Activated CD4-positive, alpha-beta memory T cell treated with anti-CD3 and anti-CD28 coated beads, Interleukin-2, amount 10 ng/mL, durations not matched to agents 7 days and 5 days (primary cell): ENCODE results near the gene TPRN. TPM values are rescaled to one million over a fixed set of nuclear protein-coding genes. Genes with fewer than 3 reads are reported as not detected.

Experiments
- CTCF ChIA-PET: fragments of 350-600 bp; sonication (Branson Sonifier 250); formaldehyde crosslinking; loops from one replicate; lab custom pipeline; 2021; ENCODE audit warnings: antibody characterized with exemption, inconsistent platforms; lab: Charles Lee
- POLR2A ChIA-PET: fragments of 350-600 bp; sonication (Branson Sonifier 250); formaldehyde crosslinking; loops from one replicate; lab custom pipeline; 2021; ENCODE audit warnings: antibody characterized with exemption; lab: Charles Lee
- DNase-seq: peaks from one replicate; pipeline ENCODE4 v3.0.0-alpha.2; 2020
- H3K27ac Mint-ChIP-seq: one replicate; pipeline ENCODE4 v1.8.0; 2021; ENCODE audit warnings: mild to moderate bottlenecking, mixed read lengths
- H3K27me3 Mint-ChIP-seq: one replicate; pipeline ENCODE4 v1.8.0; 2021; ENCODE audit warnings: mixed read lengths
- H3K36me3 Mint-ChIP-seq: one replicate; pipeline ENCODE4 v1.8.0; 2021; ENCODE audit warnings: low read depth, mixed read lengths
- H3K4me1 Mint-ChIP-seq: one replicate; pipeline ENCODE4 v1.8.0; 2021; ENCODE audit warnings: mixed read lengths
- H3K4me3 Mint-ChIP-seq: one replicate; pipeline ENCODE4 v1.8.0; 2021; ENCODE audit warnings: mild to moderate bottlenecking, mixed read lengths
- H3K9me3 Mint-ChIP-seq: one replicate; pipeline ENCODE4 v1.8.0; 2021; ENCODE audit warnings: mixed read lengths
- total RNA-seq, 2 experiments: library from RNA; stranded (reverse); gene quantifications; one replicate each; pipeline ENCODE4 v1.2.3, GENCODE V29; 2021

Gene TPRN
- total RNA-seq, 2 experiments from 2014 or later, result 8.5 to 9.4 TPM

DNA sequence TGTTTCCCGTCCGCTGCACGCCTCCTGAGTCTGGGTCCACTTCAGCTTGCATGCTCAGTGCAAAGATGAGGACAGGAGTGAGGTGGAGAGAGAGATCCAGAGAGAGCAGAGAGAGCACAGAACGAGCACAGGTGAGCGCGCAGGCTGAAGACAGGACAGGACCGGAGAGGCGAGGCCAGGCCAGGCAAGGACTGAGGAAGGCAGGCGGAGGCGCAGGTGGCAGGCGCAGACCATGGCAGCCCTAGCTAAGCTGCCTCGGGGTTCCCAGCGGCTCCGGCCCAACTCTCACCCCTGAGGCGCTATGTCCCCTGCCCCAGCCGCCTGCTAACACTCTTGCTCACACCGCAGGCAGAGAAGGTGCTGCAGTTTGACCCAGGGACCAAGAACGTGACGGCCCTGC is 51.9 kb downstream of the TPRN start:
- H3K27ac Mint-ChIP-seq, result no peak overlapping the region
- H3K4me1 Mint-ChIP-seq, result peaks cover 3% of the 10 kb centered on the region
- no peaks in the 10 kb centered on the region for H3K36me3 Mint-ChIP-seq
- H3K27me3 Mint-ChIP-seq, result no peaks in the 10 kb centered on the region
- no peaks in the 10 kb centered on the region for H3K9me3 Mint-ChIP-seq
- POLR2A ChIA-PET, result interaction anchor here (1.0 kb wide), 1 partner anchor 93 kb away, joined by 3 read pairs; no protein-coding TSS in a partner anchor
- CTCF ChIA-PET, result no interaction called here
- DNase-seq, result no peak
- H3K4me3 Mint-ChIP-seq, result no peak overlapping the region

GRCh38 chr9:137148242-137148641 is 52.3 kb downstream of the TPRN start:
- CTCF ChIA-PET, result no interaction called here
- no peaks in the 10 kb centered on the region for H3K36me3 Mint-ChIP-seq

DNA sequence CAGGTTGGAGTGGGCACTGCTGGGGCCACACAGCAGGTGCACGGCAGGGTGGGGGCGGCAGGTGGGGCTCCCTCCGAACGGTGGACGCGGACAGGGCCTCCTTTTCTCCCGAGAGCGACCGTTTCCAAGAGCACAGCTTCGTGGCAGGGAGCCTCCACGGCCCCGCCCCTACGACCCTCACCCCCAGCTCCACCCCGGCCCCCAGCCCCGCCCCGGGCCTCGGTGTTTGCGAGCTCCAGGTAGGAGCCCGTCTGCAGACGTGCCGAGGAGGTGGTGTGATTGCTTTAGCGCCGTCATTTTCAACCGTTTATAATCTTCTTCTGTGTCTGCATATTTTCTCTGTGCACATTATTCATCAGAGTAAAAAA is 52.8 kb downstream of the TPRN start:
- POLR2A ChIA-PET, result no interaction called here
- no peak overlapping the region for H3K27ac Mint-ChIP-seq
- no peaks in the 10 kb centered on the region for H3K36me3 Mint-ChIP-seq
- H3K4me3 Mint-ChIP-seq, result no peak overlapping the region
- no peak for DNase-seq
- H3K9me3 Mint-ChIP-seq, result no peaks in the 10 kb centered on the region
- H3K27me3 Mint-ChIP-seq, result no peaks in the 10 kb centered on the region
- peaks cover 3% of the 10 kb centered on the region for H3K4me1 Mint-ChIP-seq
- CTCF ChIA-PET, result no interaction called here

More at GRCh38 chr9:137148242-137148641, 52.3 kb downstream of the TPRN start:
- Mint-ChIP-seq H3K27me3 (no peaks in the 10 kb centered on the region), H3K9me3 (no peaks in the 10 kb centered on the region), H3K4me3 (no peak overlapping the region), H3K27ac (no peak overlapping the region), H3K4me1 (peaks cover 3% of the 10 kb centered on the region)
- POLR2A ChIA-PET, result no interaction called here
- no peak for DNase-seq

DNA sequence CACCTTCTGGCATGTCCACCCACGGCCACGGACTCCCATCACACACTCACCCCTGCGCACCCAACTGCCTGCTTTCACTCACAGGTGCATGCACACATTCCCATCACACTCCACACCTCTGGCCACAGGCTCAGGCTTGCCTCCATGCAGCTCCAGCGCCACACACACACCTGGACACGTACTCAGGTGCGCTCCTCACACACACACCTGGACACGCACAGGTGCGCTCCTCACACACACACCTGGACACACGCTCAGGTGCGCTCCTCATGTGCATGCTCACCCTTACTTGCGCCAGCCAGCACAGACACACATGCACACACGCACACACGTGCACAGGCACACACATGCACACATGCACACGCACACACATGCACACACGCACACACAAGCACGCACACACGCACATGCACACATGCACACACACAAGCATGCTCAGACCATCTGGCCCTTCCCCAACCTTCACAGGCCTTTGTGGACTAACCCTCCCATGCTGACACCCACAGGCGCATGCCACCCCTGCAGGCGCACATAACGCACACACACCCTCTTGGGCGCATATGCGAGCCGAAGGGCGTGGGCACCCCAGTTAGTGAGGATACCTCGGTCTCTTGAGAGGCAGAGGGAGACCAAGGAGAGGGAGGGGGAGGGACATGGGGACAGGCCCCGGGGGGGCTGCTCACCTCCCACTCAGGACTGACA is 53.3 kb downstream of the TPRN start:
- no peaks in the 10 kb centered on the region for H3K36me3 Mint-ChIP-seq
- H3K4me3 Mint-ChIP-seq, result no peak overlapping the region
- CTCF ChIA-PET, result no interaction called here
- no peak for DNase-seq
- POLR2A ChIA-PET, result no interaction called here
- H3K4me1 Mint-ChIP-seq, result peaks cover 3% of the 10 kb centered on the region
- peaks cover 3% of the 10 kb centered on the region for H3K27me3 Mint-ChIP-seq
- no peaks in the 10 kb centered on the region for H3K9me3 Mint-ChIP-seq
- H3K27ac Mint-ChIP-seq, result no peak overlapping the region

DNA sequence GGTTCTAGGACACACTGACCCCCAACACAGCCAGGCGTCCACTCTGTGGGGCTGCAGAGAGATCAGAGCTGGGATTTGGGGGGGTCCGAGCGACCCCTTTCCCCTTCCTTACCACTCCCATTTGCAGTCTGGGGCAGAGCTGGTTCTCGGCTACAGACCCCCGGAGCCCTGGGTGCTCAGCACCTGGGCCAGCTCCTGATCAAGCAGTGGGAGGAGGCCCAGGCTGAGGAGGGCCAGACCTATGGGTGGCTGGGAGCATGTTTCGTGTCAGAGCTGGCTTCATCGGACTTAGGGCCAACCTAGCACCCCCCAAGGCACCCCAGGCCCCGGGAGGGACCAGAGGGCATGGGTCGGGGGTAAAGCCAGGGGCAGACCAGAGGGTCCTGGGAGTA is 54.0 kb downstream of the TPRN start:
- H3K4me1 Mint-ChIP-seq, result peaks cover 3% of the 10 kb centered on the region
- DNase-seq, result no peak
- POLR2A ChIA-PET, result no interaction called here
- H3K9me3 Mint-ChIP-seq, result no peaks in the 10 kb centered on the region
- H3K27ac Mint-ChIP-seq, result no peak overlapping the region
- no peak overlapping the region for H3K4me3 Mint-ChIP-seq
- CTCF ChIA-PET, result no interaction called here
- H3K36me3 Mint-ChIP-seq, result no peaks in the 10 kb centered on the region
- peaks cover 7% of the 10 kb centered on the region for H3K27me3 Mint-ChIP-seq

DNA sequence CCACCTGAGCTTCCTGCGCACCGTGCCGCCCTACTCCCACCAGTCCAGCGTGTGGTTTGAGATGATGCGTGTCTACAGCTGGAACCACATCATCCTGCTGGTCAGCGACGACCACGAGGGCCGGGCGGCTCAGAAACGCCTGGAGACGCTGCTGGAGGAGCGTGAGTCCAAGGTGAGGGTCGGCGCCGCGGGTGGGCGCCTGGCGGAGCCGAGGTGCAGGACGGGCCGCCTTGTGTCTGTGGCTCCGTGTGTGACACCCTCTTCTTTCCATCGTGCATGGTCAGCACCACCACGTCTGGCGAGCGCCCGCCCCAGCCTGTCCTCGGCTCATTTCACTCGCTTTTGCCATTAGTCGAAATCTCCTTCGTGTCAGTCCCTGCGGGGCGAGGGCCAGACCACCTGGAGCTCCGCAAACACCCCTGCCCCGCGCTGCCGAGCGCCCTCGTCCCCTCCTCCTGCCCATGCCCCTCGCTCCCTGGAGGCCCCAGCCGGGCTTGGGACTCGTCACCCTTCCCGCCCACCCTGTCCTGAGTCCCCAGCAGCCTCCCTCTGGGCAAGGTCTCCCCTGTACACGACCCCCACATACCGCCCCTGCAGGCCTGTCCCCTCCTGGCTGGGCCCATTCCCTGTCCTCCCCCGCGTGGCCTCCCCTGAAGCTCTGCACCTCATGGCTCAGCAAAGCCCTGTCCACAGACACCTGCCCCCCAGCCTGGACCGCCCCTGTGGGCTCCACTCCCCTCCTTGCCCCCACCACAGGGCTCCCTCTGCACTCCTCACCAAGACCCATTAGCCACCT is 54.6 kb downstream of the TPRN start:
- no peaks in the 10 kb centered on the region for H3K9me3 Mint-ChIP-seq
- H3K36me3 Mint-ChIP-seq, result no peaks in the 10 kb centered on the region
- no peak overlapping the region for H3K4me3 Mint-ChIP-seq
- DNase-seq, result no peak
- ChIA-PET CTCF (no interaction called here), POLR2A (no interaction called here)
- H3K4me1 Mint-ChIP-seq, result peaks cover 3% of the 10 kb centered on the region
- no peak overlapping the region for H3K27ac Mint-ChIP-seq
- H3K27me3 Mint-ChIP-seq, result peaks cover 9% of the 10 kb centered on the region

DNA sequence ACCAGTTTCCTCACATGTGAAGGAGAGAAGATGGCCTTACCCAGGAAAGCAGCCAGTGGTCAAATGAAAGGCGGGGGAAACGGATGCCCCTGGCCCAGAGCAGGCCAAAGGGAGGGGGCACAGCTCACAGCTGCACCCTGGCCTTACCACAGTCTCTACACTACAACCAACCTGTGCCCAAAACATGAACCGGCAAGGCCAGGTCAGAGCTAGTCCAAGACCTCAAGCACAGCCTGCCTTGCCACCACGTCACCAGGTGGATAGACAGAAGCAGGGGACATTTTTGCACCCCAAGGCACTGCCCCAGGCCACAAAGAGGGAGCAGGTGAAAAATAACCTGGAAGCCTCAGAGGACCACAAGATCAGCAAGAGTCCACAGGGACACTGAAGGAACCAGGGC is 57.1 kb downstream of the TPRN start:
- Mint-ChIP-seq H3K9me3 (no peaks in the 10 kb centered on the region), H3K4me3 (no peak overlapping the region), H3K4me1 (peaks cover 3% of the 10 kb centered on the region), H3K27me3 (peaks cover 29% of the 10 kb centered on the region), H3K27ac (no peak overlapping the region), H3K36me3 (no peaks in the 10 kb centered on the region)
- no peak for DNase-seq
- ChIA-PET POLR2A (no interaction called here), CTCF (interaction anchor here (1.0 kb wide), 1 partner anchor 14 kb away, joined by 3 read pairs; no protein-coding TSS in a partner anchor)

DNA sequence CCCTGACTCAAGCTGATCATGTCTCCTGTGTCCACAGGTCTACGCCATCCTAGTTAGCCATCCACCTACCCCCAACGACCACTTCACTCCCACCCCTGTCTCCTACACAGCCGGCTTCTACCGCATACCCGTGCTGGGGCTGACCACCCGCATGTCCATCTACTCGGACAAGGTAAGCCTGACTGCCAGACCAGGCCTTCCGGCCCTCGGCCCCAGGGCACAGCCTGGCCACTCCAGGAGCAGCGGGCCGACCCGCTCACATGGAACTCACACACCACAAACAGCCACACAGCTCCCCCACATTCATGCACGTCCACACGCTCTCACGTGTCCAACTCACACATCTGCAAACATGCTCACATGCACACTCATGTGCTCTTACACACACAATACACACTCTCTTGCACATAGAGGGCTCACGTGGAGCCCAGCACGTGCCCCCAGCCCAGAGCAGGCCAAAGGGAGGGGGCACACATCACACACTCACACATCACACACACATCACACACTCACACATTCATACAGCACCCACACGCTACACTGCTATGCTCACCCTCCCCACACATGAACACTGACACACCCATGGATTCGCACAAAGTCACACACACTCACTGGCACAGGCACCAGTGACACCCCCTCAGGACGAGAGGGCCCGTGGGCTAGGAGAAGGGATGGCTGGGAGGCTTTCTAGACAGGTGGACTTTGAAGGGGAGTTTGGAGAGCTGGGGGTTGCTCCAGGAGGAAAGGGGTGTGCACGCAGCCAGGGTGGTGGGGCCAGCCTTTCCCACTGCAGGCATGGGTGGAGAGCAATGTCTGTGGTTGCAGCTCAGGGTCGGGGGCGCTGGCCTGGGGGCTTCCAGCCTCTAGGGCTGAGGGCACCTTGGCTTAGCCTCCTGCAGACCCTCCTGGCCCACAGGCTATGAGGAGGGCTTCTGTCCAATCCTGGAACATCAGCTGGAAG is 58.3 kb downstream of the TPRN start:
- H3K27ac Mint-ChIP-seq, result no peak overlapping the region
- H3K4me1 Mint-ChIP-seq, result peaks cover 5% of the 10 kb centered on the region
- no peak for DNase-seq
- ChIA-PET CTCF (no interaction called here), POLR2A (no interaction called here)
- no peaks in the 10 kb centered on the region for H3K9me3 Mint-ChIP-seq
- no peaks in the 10 kb centered on the region for H3K36me3 Mint-ChIP-seq
- H3K27me3 Mint-ChIP-seq, result peaks cover 41% of the 10 kb centered on the region
- H3K4me3 Mint-ChIP-seq, result no peak overlapping the region

Other genes with a start within 250 kb of the TPRN start
- gene LCN12, start 248.5 kb downstream of the TPRN start, total RNA-seq, result 1 to 10 TPM; 2.5 to 2.9 TPM
- 10 to 100 TPM; 44.2 to 45.4 TPM for gene PTGDS, start 223.2 kb downstream of the TPRN start, total RNA-seq
- 1 to 10 TPM in 1 of 2 experiments, under 1 TPM in 1; 0.98 to 1.0 TPM for gene LCNL1, start 217.7 kb downstream of the TPRN start, total RNA-seq
- gene PAXX, start 208.3 kb downstream of the TPRN start, total RNA-seq, result 10 to 100 TPM; 64.4 to 68.5 TPM
- gene CLIC3, start 204.2 kb downstream of the TPRN start, total RNA-seq, result 1 to 10 TPM; 3.7 to 4.9 TPM
- 10 to 100 TPM; 55.5 to 65.9 TPM for gene ABCA2, start 172.5 kb downstream of the TPRN start, total RNA-seq
- 10 to 100 TPM in 1 of 2 experiments, 1 to 10 TPM in 1; 9.9 to 10.4 TPM for gene FUT7, start 168.7 kb downstream of the TPRN start, total RNA-seq
- 10 to 100 TPM; 82.8 to 89.2 TPM for gene NPDC1, start 154.6 kb downstream of the TPRN start, total RNA-seq
- gene ENTPD2, start 146.7 kb downstream of the TPRN start, total RNA-seq, result under 1 TPM; 0.15 to 0.40 TPM
- 10 to 100 TPM; 26.8 to 27.0 TPM for gene SAPCD2, start 130.2 kb downstream of the TPRN start, total RNA-seq
- gene UAP1L1, start 123.2 kb downstream of the TPRN start, total RNA-seq, result 10 to 100 TPM; 20.2 to 21.9 TPM
- gene MAN1B1, start 113.8 kb downstream of the TPRN start, total RNA-seq, result 10 to 100 TPM; 51.4 to 51.9 TPM
- gene DPP7, start 86.0 kb downstream of the TPRN start, total RNA-seq, result 100 to 1,000 TPM; 253 to 257 TPM
- under 1 TPM; 0.40 to 0.43 TPM for gene GRIN1, start 61.6 kb downstream of the TPRN start, total RNA-seq
- gene LRRC26, start 30.7 kb downstream of the TPRN start, total RNA-seq, result not detected
- not detected for gene TMEM210, start 28.7 kb downstream of the TPRN start, total RNA-seq
- gene ANAPC2, start 12.2 kb downstream of the TPRN start, total RNA-seq, result 10 to 100 TPM; 53.3 to 57.8 TPM
- gene SSNA1, start 12.1 kb downstream of the TPRN start, total RNA-seq, result 10 to 100 TPM; 70.0 to 76.3 TPM
- 10 to 100 TPM; 28.9 to 29.2 TPM for gene TMEM203, start 4.9 kb upstream of the TPRN start, total RNA-seq
- 10 to 100 TPM; 27.7 to 30.0 TPM for gene NDOR1, start 5.0 kb upstream of the TPRN start, total RNA-seq
- gene RNF208, start 21.5 kb upstream of the TPRN start, total RNA-seq, result 1 to 10 TPM; 2.2 to 2.5 TPM
- under 1 TPM; 0.86 to 0.93 TPM for gene CYSRT1, start 24.4 kb upstream of the TPRN start, total RNA-seq
- gene RNF224, start 26.8 kb upstream of the TPRN start, total RNA-seq, result under 1 TPM in 1 of 2 experiments, not detected in 1; 0.20 TPM
- not detected for gene SLC34A3, start 30.2 kb upstream of the TPRN start, total RNA-seq
- gene TUBB4B, start 40.5 kb upstream of the TPRN start, total RNA-seq, result 100 to 1,000 TPM; 314 to 319 TPM
- not detected for gene STPG3, start 50.5 kb upstream of the TPRN start, total RNA-seq
- 10 to 100 TPM; 58.8 to 59.6 TPM for gene NELFB, start 54.6 kb upstream of the TPRN start, total RNA-seq
- 10 to 100 TPM; 22.4 to 23.2 TPM for gene TOR4A, start 77.0 kb upstream of the TPRN start, total RNA-seq
- gene NRARP, start 101.5 kb upstream of the TPRN start, total RNA-seq, result under 1 TPM; 0.71 to 0.75 TPM
- gene EXD3, start 222.4 kb upstream of the TPRN start, total RNA-seq, result 10 to 100 TPM; 17.9 to 18.1 TPM
- under 1 TPM; 0.50 to 0.73 TPM for gene NOXA1, start 222.7 kb upstream of the TPRN start, total RNA-seq
- gene ENTPD8, start 240.6 kb upstream of the TPRN start, total RNA-seq, result not detected